ENCODE results near the gene OLFM2. TPM values are rescaled to one million over a fixed set of nuclear protein-coding genes. Genes with fewer than 3 reads are reported as not detected.
A peak's percentile ranks its signal among the peaks of the same experiment; 100 is the strongest.

OLFM2 gene
- total RNA-seq, 1 donor from 2014 or later, result 8.5 TPM

GRCh38 chr19:9857920-9858746 is 78.2 kb downstream of the OLFM2 start:
- Histone ChIP-seq H3K4me1 (no peaks in the 10 kb centered on the region), H3K27ac (no peak overlapping the region), H3K9me3 (no peaks in the 10 kb centered on the region), H3K27me3 (ENCODE audit: low read depth) (no peaks in the 10 kb centered on the region), H3K4me3 (no peak overlapping the region), H3K36me3 (peaks cover 3% of the 10 kb centered on the region)
- DNase-seq (no peak), ATAC-seq (peak in 1 of 2 donors; percentile 14)
- intact Hi-C loops (cut with DNase I), result no loop called here
- TF ChIP-seq, protein P1, sequence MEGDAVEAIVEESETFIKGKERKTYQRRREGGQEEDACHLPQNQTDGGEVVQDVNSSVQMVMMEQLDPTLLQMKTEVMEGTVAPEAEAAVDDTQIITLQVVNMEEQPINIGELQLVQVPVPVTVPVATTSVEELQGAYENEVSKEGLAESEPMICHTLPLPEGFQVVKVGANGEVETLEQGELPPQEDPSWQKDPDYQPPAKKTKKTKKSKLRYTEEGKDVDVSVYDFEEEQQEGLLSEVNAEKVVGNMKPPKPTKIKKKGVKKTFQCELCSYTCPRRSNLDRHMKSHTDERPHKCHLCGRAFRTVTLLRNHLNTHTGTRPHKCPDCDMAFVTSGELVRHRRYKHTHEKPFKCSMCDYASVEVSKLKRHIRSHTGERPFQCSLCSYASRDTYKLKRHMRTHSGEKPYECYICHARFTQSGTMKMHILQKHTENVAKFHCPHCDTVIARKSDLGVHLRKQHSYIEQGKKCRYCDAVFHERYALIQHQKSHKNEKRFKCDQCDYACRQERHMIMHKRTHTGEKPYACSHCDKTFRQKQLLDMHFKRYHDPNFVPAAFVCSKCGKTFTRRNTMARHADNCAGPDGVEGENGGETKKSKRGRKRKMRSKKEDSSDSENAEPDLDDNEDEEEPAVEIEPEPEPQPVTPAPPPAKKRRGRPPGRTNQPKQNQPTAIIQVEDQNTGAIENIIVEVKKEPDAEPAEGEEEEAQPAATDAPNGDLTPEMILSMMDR (IDR thresholded peaks at IDR 0.05), result no peak

GRCh38 chr19:9857076-9857721 is 79.1 kb downstream of the OLFM2 start:
- TF ChIP-seq, protein P1 (IDR thresholded peaks at IDR 0.05), result no peak
- Histone ChIP-seq H3K36me3 (peaks cover 3% of the 10 kb centered on the region), H3K9me3 (no peaks in the 10 kb centered on the region), H3K27ac (no peak overlapping the region), H3K27me3 (ENCODE audit: low read depth) (no peaks in the 10 kb centered on the region), H3K4me3 (no peak overlapping the region), H3K4me1 (no peaks in the 10 kb centered on the region)
- DNase-seq (no peak), ATAC-seq (no peak)
- intact Hi-C loops (cut with DNase I), result no loop called here

DNA sequence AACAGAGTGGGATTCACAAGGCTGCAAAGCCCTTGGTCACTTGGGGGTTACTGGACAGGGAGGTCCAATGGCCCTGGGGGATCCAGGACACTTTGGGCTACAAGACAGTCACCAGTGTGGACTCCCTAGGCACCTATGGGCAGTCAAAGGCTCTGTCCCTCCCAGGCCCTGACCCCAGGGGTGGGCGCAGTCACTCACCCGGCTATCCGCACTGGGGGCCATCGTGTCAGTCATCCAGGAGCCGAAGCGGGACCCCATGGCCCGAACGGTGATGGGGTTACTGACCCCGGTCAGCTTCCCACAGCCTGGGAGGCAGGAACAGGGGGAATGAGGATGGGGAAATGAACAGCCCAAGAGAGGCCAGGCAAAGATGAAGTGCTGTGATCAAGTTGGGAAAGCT is 79.7 kb downstream of the OLFM2 start:
- ATAC-seq, result no peak
- H3K4me3 ChIP-seq, result no peak overlapping the region
- H3K27ac ChIP-seq, result no peak overlapping the region
- no peaks in the 10 kb centered on the region for H3K27me3 ChIP-seq (ENCODE audit: low read depth)
- no peaks in the 10 kb centered on the region for H3K4me1 ChIP-seq
- no peak for DNase-seq
- peaks cover 3% of the 10 kb centered on the region for H3K36me3 ChIP-seq
- intact Hi-C loops (cut with DNase I), result no loop called here
- TF ChIP-seq, protein P1 (IDR thresholded peaks at IDR 0.05), result no peak
- H3K9me3 ChIP-seq, result no peaks in the 10 kb centered on the region

GRCh38 chr19:9854282-9854846 is 82.0 kb downstream of the OLFM2 start:
- Histone ChIP-seq H3K4me3 (no peak overlapping the region), H3K9me3 (no peaks in the 10 kb centered on the region), H3K27ac (no peak overlapping the region), H3K27me3 (ENCODE audit: low read depth) (no peaks in the 10 kb centered on the region), H3K36me3 (peaks cover 7% of the 10 kb centered on the region), H3K4me1 (no peaks in the 10 kb centered on the region)
- ATAC-seq, result no peak
- intact Hi-C loops (cut with DNase I), result no loop called here
- TF ChIP-seq, protein P1 (IDR thresholded peaks at IDR 0.05), result no peak
- no peak for DNase-seq

- intact Hi-C loops (cut with DNase I), result no loop called here
- H3K36me3 ChIP-seq, result peaks cover 47% of the 10 kb centered on the region
Observed at GRCh38 chr19:9850235-9850959, 85.9 kb downstream of the OLFM2 start.

More at GRCh38 chr19:9850235-9850959, 85.9 kb downstream of the OLFM2 start:
- Histone ChIP-seq H3K4me1 (no peaks in the 10 kb centered on the region), H3K27ac (no peak overlapping the region), H3K27me3 (ENCODE audit: low read depth) (no peaks in the 10 kb centered on the region), H3K9me3 (no peaks in the 10 kb centered on the region), H3K4me3 (no peak overlapping the region)
- ATAC-seq, result no peak
- TF ChIP-seq, protein P1 (IDR thresholded peaks at IDR 0.05), result no peak
- DNase-seq, result no peak

Measured in lower lobe of right lung (tissue), 2 donors.